ENCODE results near the gene CIP2A. TPM values are rescaled to one million over a fixed set of nuclear protein-coding genes. Genes with fewer than 3 reads are reported as not detected.

CIP2A gene
- total and polyA plus RNA-seq, 2 of the 8 experiments (the other 6 are each of a cell fraction or from before 2014, with no cell fraction given) = 11.9 to 38.0 TPM

GRCh38 chr3:108501535-108501934 lies 87.7 kb downstream of the CIP2A start (continued):
- TF ChIP-seq CHD7 (IDR thresholded peaks at IDR 0.05; ENCODE audit: insufficient replicate concordance, low read length) (no peak), ZNF274 (IDR thresholded peaks at IDR 0.05; ENCODE audit: borderline replicate concordance, extremely low read depth, low read length) (no peak), POLR2AphosphoS5 (IDR thresholded peaks at IDR 0.05; ENCODE audit: low read depth, low read length) (no peak), GTF2F1 (IDR thresholded peaks at IDR 0.05; ENCODE audit: borderline replicate concordance, low read depth, low read length) (no peak), YY1 (IDR thresholded peaks at IDR 0.05; ENCODE audit: low read depth, low read length) (no peak), SUZ12 (IDR thresholded peaks at IDR 0.05; ENCODE audit: low read length) (no peak), RFX5 (IDR thresholded peaks at IDR 0.05; ENCODE audit: borderline replicate concordance, low read depth, low read length) (no peak), RXRA (IDR thresholded peaks at IDR 0.05; ENCODE audit: insufficient read depth, low read depth, low read length) (no peak), EGR1 (IDR thresholded peaks at IDR 0.05; ENCODE audit: borderline replicate concordance, low read depth, low read length) (no peak)
- TF ChIP-seq, protein P1, sequence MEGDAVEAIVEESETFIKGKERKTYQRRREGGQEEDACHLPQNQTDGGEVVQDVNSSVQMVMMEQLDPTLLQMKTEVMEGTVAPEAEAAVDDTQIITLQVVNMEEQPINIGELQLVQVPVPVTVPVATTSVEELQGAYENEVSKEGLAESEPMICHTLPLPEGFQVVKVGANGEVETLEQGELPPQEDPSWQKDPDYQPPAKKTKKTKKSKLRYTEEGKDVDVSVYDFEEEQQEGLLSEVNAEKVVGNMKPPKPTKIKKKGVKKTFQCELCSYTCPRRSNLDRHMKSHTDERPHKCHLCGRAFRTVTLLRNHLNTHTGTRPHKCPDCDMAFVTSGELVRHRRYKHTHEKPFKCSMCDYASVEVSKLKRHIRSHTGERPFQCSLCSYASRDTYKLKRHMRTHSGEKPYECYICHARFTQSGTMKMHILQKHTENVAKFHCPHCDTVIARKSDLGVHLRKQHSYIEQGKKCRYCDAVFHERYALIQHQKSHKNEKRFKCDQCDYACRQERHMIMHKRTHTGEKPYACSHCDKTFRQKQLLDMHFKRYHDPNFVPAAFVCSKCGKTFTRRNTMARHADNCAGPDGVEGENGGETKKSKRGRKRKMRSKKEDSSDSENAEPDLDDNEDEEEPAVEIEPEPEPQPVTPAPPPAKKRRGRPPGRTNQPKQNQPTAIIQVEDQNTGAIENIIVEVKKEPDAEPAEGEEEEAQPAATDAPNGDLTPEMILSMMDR (IDR thresholded peaks at IDR 0.05; ENCODE audit: control extremely low read depth in 1 of 3, insufficient read depth in 1 of 3, low read depth in 1 of 3, low read length in 3 of 3) = no peak
